ENCODE results near the gene MT3. TPM values are rescaled to one million over a fixed set of nuclear protein-coding genes. Genes with fewer than 3 reads are reported as not detected.

Gene MT3
- total RNA-seq, 1 donor from 2014 or later: not detected

DNA sequence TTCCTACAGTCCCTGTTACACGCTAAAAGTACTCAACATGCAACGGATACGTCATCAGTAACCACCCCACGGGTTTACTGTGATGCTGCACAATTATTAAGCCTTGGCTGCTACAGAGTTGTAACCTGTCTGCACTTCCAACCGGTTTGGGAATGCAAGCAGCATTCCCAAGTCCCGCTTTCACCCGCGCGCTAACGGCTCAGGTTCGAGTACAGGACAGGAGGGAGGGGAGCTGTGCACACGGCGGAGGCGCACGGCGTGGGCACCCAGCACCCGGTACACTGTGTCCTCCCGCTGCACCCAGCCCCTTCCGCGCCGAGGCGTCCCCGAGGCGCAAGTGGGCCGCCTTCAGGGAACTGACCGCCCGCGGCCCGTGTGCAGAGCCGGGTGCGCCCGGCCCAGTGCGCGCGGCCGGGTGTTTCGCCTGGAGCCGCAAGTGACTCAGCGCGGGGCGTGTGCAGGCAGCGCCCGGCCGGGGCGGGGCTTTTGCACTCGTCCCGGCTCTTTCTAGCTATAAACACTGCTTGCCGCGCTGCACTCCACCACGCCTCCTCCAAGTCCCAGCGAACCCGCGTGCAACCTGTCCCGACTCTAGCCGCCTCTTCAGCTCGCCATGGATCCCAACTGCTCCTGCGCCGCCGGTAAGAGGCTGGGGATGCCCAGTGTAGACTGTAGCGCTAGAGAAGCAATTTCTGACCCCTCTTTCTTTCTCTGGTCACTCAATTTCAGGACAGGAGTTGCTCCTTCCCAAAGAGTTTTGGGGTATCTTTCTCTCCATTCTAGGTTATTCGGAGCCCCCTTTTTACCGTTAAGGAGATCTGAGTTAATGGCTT, 18.9 kb downstream of the MT3 start, which contains the start of gene MT2A:
MT2A (plus strand) TSS at position 542 of the 833 bp plus-strand sequence; CDS start at position 614, 72 bp downstream.
- H3K27ac ChIP-seq: peak within 1 kb of the TSS; percentile 97
- TF ChIP-seq, protein P1, sequence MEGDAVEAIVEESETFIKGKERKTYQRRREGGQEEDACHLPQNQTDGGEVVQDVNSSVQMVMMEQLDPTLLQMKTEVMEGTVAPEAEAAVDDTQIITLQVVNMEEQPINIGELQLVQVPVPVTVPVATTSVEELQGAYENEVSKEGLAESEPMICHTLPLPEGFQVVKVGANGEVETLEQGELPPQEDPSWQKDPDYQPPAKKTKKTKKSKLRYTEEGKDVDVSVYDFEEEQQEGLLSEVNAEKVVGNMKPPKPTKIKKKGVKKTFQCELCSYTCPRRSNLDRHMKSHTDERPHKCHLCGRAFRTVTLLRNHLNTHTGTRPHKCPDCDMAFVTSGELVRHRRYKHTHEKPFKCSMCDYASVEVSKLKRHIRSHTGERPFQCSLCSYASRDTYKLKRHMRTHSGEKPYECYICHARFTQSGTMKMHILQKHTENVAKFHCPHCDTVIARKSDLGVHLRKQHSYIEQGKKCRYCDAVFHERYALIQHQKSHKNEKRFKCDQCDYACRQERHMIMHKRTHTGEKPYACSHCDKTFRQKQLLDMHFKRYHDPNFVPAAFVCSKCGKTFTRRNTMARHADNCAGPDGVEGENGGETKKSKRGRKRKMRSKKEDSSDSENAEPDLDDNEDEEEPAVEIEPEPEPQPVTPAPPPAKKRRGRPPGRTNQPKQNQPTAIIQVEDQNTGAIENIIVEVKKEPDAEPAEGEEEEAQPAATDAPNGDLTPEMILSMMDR (IDR thresholded peaks at IDR 0.05): no peak
- intact Hi-C loops (cut with DNase I): no loop called here
- H3K27me3 ChIP-seq: no peaks in the 10 kb centered on the region
- DNase-seq (peak; percentile 98), ATAC-seq (peak; percentile 91)
- H3K4me3 ChIP-seq: peak within 1 kb of the TSS; percentile 75
- no peaks in the 10 kb centered on the region for H3K9me3 ChIP-seq
- H3K4me1 ChIP-seq: peaks cover 39% of the 10 kb centered on the region
- H3K36me3 ChIP-seq: no peaks in the 10 kb centered on the region

DNA sequence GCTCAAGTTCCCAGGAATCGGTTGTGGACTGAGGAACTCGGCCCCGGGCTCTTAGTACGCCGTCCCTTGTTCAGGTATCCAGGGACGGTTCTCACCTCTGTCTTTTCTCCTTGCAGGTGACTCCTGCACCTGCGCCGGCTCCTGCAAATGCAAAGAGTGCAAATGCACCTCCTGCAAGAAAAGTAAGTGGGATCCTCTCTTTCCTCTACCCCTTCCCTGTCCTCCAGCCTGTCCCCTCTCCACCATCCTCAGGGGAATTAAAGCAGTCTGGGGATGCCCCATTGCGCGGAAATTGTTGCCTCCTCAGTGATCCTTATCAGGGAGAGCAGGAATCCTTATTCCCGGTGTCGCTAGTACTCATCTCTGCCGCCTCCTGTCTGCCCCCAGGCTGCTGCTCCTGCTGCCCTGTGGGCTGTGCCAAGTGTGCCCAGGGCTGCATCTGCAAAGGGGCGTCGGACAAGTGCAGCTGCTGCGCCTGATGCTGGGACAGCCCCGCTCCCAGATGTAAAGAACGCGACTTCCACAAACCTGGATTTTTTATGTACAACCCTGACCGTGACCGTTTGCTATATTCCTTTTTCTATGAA, 19.6 kb downstream of the MT3 start:
- DNase-seq (no peak), ATAC-seq (no peak)
- Histone ChIP-seq H3K4me1 (peaks cover 39% of the 10 kb centered on the region), H3K36me3 (no peaks in the 10 kb centered on the region), H3K27me3 (no peaks in the 10 kb centered on the region), H3K4me3 (peak overlapping the region; percentile 75), H3K9me3 (no peaks in the 10 kb centered on the region), H3K27ac (peak overlapping the region; percentile 97)
- TF ChIP-seq, protein P1 (IDR thresholded peaks at IDR 0.05): no peak
- intact Hi-C loops (cut with DNase I): no loop called here

DNA sequence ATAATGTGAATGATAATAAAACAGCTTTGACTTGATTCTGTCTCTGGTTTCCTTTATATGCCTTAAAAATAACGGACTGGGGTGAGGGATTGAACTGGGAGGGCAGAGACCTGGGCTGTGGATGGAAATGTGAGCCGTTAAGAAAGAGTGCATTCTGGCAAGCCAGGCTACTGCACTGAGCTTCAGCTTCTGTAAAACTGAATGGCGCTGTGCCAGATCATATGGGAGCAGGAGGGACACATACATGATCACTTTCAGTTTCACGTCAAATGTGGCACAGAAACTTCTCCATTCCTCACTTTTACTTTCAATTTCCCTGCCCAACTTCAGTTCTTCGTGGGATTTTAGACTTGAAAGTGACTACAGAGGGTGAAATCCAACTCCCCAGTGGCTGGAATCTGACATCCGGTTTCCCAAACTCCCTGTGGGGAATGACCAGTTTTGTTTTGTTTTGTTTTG, 20.2 kb downstream of the MT3 start:
- TF ChIP-seq, protein P1 (IDR thresholded peaks at IDR 0.05): no peak
- H3K27ac ChIP-seq: peak overlapping the region; percentile 97
- intact Hi-C loops (cut with DNase I): no loop called here
- H3K36me3 ChIP-seq: no peaks in the 10 kb centered on the region
- peak; percentile 29 for ATAC-seq
- no peak for DNase-seq
- H3K27me3 ChIP-seq: no peaks in the 10 kb centered on the region
- H3K9me3 ChIP-seq: no peaks in the 10 kb centered on the region
- H3K4me1 ChIP-seq: peaks cover 39% of the 10 kb centered on the region
- peak overlapping the region; percentile 75 for H3K4me3 ChIP-seq

DNA sequence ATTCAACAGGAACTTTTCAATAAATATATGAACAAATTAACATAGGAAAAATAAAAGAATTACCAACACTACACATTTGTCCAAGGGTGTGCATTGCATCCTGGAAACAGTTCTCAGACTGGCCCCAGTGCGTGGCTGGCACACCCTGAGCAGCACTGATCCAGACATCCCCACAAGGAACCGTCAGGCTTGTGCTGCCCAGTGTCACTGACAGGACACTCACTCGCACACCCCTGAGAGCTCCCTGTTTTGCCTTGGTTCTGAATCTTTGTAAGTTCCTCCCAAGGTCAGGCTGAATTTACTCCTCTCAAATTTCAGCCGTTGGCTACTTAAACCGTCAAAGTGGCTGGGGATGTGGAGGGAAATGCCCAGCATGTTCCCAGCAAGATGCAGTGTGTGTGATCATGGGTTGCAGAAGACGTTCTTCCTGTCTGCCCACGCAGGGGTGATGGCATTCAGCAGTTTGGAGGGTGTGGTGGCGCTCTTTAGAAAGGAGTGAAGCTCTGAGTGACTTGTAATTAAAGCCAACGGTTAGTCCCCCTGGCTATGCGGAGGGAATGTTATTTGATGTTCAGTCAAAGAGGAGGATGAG, 20.8 kb downstream of the MT3 start:
- Histone ChIP-seq H3K9me3 (no peaks in the 10 kb centered on the region), H3K27me3 (no peaks in the 10 kb centered on the region), H3K4me3 (peak overlapping the region; percentile 75), H3K36me3 (no peaks in the 10 kb centered on the region), H3K4me1 (peaks cover 39% of the 10 kb centered on the region), H3K27ac (peak overlapping the region; percentile 97)
- peak; percentile 82 for DNase-seq
- ATAC-seq: peak; percentile 44
- intact Hi-C loops (cut with DNase I): no loop called here
- TF ChIP-seq, protein P1 (IDR thresholded peaks at IDR 0.05): no peak

DNA sequence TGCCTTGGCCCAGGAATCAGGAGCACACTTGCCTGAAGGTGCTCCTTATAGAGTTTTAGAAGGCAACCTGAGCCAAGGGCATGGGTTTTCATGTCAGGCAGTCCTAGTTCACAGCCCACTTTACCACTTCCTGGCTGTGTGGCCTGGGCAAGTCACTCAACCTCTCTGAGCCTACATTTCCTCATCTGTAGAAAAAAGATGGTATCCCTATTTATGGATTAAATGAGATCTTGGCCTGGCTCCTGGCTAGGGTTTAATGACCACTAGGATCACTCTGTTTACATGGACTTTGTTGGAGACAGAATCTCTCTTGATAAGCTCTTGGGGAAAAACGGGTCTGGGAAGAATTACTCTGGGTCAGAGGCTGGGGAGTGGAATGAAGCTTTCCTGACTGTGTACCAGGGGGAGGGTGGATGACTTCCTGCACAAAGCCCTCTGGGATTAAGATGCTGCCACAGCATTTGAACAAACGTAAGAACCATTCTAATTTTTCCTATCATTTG, 21.3 kb downstream of the MT3 start:
- Histone ChIP-seq H3K4me3 (peak overlapping the region; percentile 75), H3K36me3 (no peaks in the 10 kb centered on the region), H3K27ac (peak overlapping the region; percentile 97), H3K27me3 (no peaks in the 10 kb centered on the region), H3K9me3 (no peaks in the 10 kb centered on the region), H3K4me1 (peaks cover 39% of the 10 kb centered on the region)
- DNase-seq (no peak), ATAC-seq (no peak)
- TF ChIP-seq, protein P1 (IDR thresholded peaks at IDR 0.05): no peak
- intact Hi-C loops (cut with DNase I): no loop called here

All from upper lobe of right lung (tissue), 1 donor.